HepG2 (cell line): ENCODE results near the gene SEMA5B.

Experiments used
- EZH2 ChIP-seq: conservative IDR thresholded peaks from 2 replicates; pipeline ENCODE4 v1.6.1; 2012; ENCODE audit warnings: mild to moderate bottlenecking, low read depth, low read length, moderate library complexity
- MAX ChIP-seq: IDR thresholded peaks from 2 replicates; pipeline ENCODE4 v1.6.1; 2012; ENCODE audit warnings: inconsistent platforms
- TCF12 ChIP-seq, 2 experiments: fragments of 450-650 bp in 1 of 2; sonication (generic) in 1 of 2; formaldehyde crosslinking in 1 of 2; IDR thresholded peaks; 2 replicates each; pipeline versions ENCODE4 v1.6.1 to v1.8.0; 2017 to 2022; ENCODE audit warnings: antibody characterized with exemption in 1 of 2, mild to moderate bottlenecking in 1 of 2, missing genetic modification reagents in 1 of 2, moderate library complexity in 1 of 2
- ZNF12 ChIP-seq: sonication (generic); formaldehyde crosslinking; IDR thresholded peaks from 2 replicates; pipeline ENCODE4 v1.5.0; 2020; ENCODE audit warnings: missing genetic modification reagents
- ZNF282 ChIP-seq: fragments of 450-650 bp; IDR thresholded peaks from 2 replicates; pipeline ENCODE4 v1.6.1; 2018; ENCODE audit not compliant: partially characterized antibody
- ZNF562 ChIP-seq: sonication (generic); formaldehyde crosslinking; IDR thresholded peaks from 2 replicates; pipeline ENCODE4 v1.8.0; 2022; ENCODE audit warnings: missing genetic modification reagents, borderline replicate concordance
- ZNF639 ChIP-seq: conservative IDR thresholded peaks from 2 replicates; pipeline ENCODE4 v1.6.1; 2018; ENCODE audit warnings: missing genetic modification reagents

GRCh38 chr3:123018683-123019082, 8.9 kb downstream of the SEMA5B start:
- TF ChIP-seq MAX (no peak), ZNF639 (CRISPR knock-in tag) (no peak), ZNF562 (CRISPR knock-in tag) (no peak), TCF12 (IDR thresholded peaks at IDR 0.05) (no peak), TCF12 (CRISPR knock-in tag; IDR thresholded peaks at IDR 0.05) (no peak), ZNF12 (CRISPR knock-in tag) (no peak), ZNF282 (no peak), EZH2 (no peak)
